GM19193 (cell line): ENCODE data around the gene ELMO1.

Experiments used
- POLR2A ChIP-seq: IDR thresholded peaks from 4 replicates; pipeline ENCODE4 v1.6.1; 2011; ENCODE audit not compliant: insufficient read depth, insufficient read length; ENCODE audit errors: extremely low read depth

Gene ELMO1

GRCh38 chr7:37391791-37392672 is 56.6 kb downstream of the ELMO1 start:
- TF ChIP-seq POLR2A, result no peak

GRCh38 chr7:37390114-37390513 is 58.5 kb downstream of the ELMO1 start:
- TF ChIP-seq POLR2A, result no peak

- no peak for TF ChIP-seq POLR2A
Measured at GRCh38 chr7:37388811-37389210, 59.9 kb downstream of the ELMO1 start.

GRCh38 chr7:37385787-37386186 is 62.9 kb downstream of the ELMO1 start:
- TF ChIP-seq POLR2A, result no peak

- TF ChIP-seq POLR2A, result no peak
Measured at GRCh38 chr7:37382546-37383088, 66.0 kb downstream of the ELMO1 start.

GRCh38 chr7:37380831-37381230 is 67.8 kb downstream of the ELMO1 start:
- TF ChIP-seq POLR2A, result no peak

GRCh38 chr7:37379546-37380277 is 69.0 kb downstream of the ELMO1 start:
- TF ChIP-seq POLR2A, result no peak

- TF ChIP-seq POLR2A, result no peak
Measured at GRCh38 chr7:37377231-37377630, 71.4 kb downstream of the ELMO1 start.

- TF ChIP-seq POLR2A, result no peak
Measured at GRCh38 chr7:37376386-37376785, 72.3 kb downstream of the ELMO1 start.

- TF ChIP-seq POLR2A, result no peak
Measured at GRCh38 chr7:37372750-37373149, 75.9 kb downstream of the ELMO1 start.

GRCh38 chr7:37371755-37372154 is 76.9 kb downstream of the ELMO1 start:
- no peak for TF ChIP-seq POLR2A

GRCh38 chr7:37369906-37370305 is 78.8 kb downstream of the ELMO1 start:
- TF ChIP-seq POLR2A, result no peak

GRCh38 chr7:37368540-37368939 is 80.1 kb downstream of the ELMO1 start:
- no peak for TF ChIP-seq POLR2A

- TF ChIP-seq POLR2A, result no peak
Measured at GRCh38 chr7:37367010-37367409, 81.7 kb downstream of the ELMO1 start.

GRCh38 chr7:37366445-37366844 is 82.2 kb downstream of the ELMO1 start:
- no peak for TF ChIP-seq POLR2A

- no peak for TF ChIP-seq POLR2A
Measured at GRCh38 chr7:37365405-37365804, 83.3 kb downstream of the ELMO1 start.
